ENCODE measurements around the gene C9orf72.
"Not testable (repeated sequence)": the region's sequence is repeated elsewhere in the genome, so short reads cannot be mapped to it uniquely, and the experiment has no call there.

C9orf72 gene

DNA sequence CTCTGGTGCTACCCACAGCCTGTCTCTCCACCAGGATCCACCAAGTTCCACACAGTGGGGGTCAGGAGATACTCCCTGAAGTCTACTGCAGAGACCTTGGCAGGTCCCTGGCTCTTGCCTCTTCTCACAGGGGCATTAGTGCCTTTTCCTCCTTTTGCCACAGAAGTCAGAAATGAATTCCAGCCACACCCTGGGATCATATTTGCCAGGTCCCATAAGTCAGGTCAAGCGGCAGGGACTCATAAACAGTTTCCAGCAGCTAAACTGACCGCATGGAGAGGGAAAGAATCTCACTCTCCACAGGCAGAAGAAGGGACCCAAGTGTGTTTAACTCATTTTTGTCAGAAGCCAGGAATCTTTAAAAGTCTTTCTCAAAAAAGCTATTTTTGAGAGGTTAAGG, 62.5 kb downstream of the C9orf72 start:
- DNase-seq = no peak

DNA sequence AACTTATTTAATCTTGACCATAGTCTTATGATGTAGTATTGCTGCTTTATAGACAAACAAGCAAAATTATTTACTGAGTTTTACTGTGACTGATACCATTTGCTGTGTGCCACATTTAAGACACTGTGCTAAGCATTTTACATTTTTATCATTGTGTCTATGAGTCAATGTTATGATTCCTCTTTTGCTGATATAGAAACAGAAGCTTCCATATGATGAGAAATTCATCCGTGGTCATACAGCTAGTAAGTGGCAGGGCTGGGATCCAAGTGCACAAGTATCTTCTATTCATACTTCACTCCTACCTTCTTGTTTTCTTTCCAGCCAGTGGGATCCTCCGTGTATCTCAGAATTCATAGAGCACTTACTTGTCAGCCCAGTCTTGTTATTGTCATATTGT, 66.3 kb downstream of the C9orf72 start:
- DNase-seq = no peak

DNA sequence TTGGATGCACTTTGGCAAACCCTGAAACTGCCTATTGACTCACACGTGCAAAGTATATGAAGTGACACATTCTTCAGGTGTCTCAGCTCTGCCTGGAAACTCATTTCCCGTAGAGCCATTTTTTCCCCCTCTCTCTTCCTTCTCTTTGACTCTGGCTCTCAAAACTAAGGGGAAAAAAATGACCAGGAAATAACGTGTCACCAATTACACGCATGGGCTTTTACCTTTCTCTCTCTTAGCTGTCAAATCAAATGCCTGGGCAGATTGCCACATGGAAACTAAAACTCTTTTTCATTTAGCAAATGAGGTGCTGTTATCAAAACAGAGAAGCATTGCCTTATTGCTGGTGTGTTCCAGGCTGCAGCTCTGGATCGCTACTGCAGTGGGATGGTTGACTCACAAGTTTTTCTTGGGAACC, 67.5 kb downstream of the C9orf72 start:
- DNase-seq = no peak

DNA sequence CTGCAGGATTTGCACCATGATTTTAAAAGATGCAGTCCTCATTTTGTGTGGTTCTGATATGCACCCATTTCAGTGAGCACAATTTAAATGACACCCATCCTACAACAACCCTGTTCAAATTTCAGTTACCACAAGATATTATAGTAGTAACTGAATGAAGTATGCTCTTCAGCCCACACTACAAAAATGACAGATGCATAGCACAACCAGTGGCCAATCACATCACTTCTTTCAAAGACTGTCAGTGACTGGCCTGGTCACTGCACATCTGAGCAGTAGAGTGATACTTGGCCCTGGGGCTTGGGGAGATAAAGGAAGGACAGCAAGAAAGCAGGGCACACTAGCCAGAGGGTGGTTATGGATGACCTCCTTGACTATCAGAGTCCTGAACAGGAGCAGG, 69.0 kb downstream of the C9orf72 start:
- DNase-seq = no peak

DNA sequence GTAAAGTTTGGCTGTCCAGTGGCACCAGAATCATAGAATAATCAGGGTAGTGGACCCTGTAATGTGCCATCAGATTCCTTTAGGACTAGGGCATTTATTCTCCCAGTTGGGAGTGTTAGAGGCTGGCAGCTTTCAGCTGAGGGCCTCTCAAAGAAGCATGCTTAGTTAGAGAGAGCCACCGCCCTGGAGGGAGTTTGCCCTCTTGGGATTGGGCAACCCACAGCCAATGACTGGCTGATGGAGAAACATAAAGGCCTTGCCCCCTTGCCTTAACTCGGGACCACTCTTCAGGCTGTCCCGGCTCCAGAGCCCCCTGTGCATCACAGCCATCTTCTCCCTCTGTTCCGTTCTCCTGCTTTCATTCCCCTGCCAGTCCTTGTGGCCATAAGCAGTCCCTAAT, 69.7 kb downstream of the C9orf72 start:
- DNase-seq = no peak

- DNase-seq = not testable (repeated sequence)
Measured at GRCh38 chr9:27500902-27501301, 72.4 kb downstream of the C9orf72 start.

DNA sequence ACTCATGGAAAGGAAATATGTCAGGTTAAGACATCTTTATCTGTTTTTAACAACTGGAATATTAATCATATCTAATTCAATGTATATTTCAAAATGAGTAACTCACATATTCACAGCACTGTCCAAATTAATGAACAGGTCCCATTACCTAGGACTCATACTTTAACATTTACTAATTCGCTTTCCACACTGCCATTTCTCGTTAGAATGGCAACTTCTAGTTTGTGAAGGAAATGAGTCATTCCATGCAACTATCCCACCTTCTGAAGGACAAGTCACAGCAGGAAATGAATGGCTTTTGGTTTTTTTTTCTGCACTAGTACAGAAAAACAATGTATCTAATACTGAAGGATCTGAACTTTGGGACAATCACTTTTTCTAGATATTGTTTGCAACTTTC, 73.8 kb downstream of the C9orf72 start:
- peak; percentile 42 to 63 for DNase-seq

GRCh38 chr9:27497883-27498417, 75.3 kb downstream of the C9orf72 start:
- DNase-seq = no peak

All from SW 1271 (cell line).